H9 (cell line): ENCODE measurements around the gene CLEC16A. TPM values are rescaled to one million over a fixed set of nuclear protein-coding genes. Genes with fewer than 3 reads are reported as not detected.

Experiments used
- DNase-seq: peaks from one replicate; pipeline ENCODE4 v3.0.0-alpha.2; 2017
- H2AFZ ChIP-seq: one replicate; pipeline ENCODE4 v1.6.1; 2013; ENCODE audit warnings: mild to moderate bottlenecking, low read length, control low read depth, moderate library complexity
- H2AK5ac ChIP-seq: 2 replicates; pipeline ENCODE4 v1.6.1; 2013; ENCODE audit warnings: low read length, control low read depth, mixed read lengths; ENCODE audit not compliant: insufficient read length
- H2BK120ac ChIP-seq: one replicate; pipeline ENCODE4 v1.6.1; 2013; ENCODE audit warnings: low read depth, mild to moderate bottlenecking, low read length, control low read depth, inconsistent platforms; ENCODE audit not compliant: poor library complexity, severe bottlenecking
- H2BK12ac ChIP-seq: 2 replicates; pipeline ENCODE4 v1.6.1; 2013; ENCODE audit warnings: low read length, control low read depth, mixed read lengths, low read depth; ENCODE audit not compliant: insufficient read length
- H2BK15ac ChIP-seq: 2 replicates; pipeline ENCODE4 v1.6.1; 2013; ENCODE audit warnings: low read depth, low read length, control low read depth
- H2BK20ac ChIP-seq: one replicate; pipeline ENCODE4 v1.6.1; 2013; ENCODE audit warnings: low read depth, mild to moderate bottlenecking, low read length, control low read depth, inconsistent platforms; ENCODE audit not compliant: poor library complexity, severe bottlenecking
- H2BK5ac ChIP-seq: 2 replicates; pipeline ENCODE4 v1.6.1; 2013; ENCODE audit warnings: low read length, control low read depth, mixed read lengths; ENCODE audit not compliant: insufficient read length
- H3K14ac ChIP-seq: 2 replicates; pipeline ENCODE4 v1.6.1; 2013; ENCODE audit warnings: low read length, control low read depth; ENCODE audit not compliant: insufficient read depth
- H3K18ac ChIP-seq: 2 replicates; pipeline ENCODE4 v1.6.1; 2013; ENCODE audit warnings: low read depth, mild to moderate bottlenecking, mixed read lengths, low read length, control low read depth; ENCODE audit not compliant: insufficient read length
- H3K23ac ChIP-seq: 2 replicates; pipeline ENCODE4 v1.6.1; 2013; ENCODE audit warnings: low read length, control low read depth, mixed read lengths, low read depth; ENCODE audit not compliant: insufficient read length
- H3K23me2 ChIP-seq: 2 replicates; pipeline ENCODE4 v1.6.1; 2013; ENCODE audit warnings: low read depth, mild to moderate bottlenecking, mixed read lengths, low read length, control low read depth; ENCODE audit not compliant: insufficient read length, poor library complexity, severe bottlenecking
- H3K27ac ChIP-seq: 2 replicates; pipeline ENCODE4 v1.5.1; 2013; ENCODE audit warnings: low read length, control low read depth, mixed read lengths, low read depth; ENCODE audit not compliant: insufficient read length
- H3K27me3 ChIP-seq: 2 replicates; pipeline ENCODE4 v1.6.1; 2013; ENCODE audit warnings: low read length, control low read depth, inconsistent platforms; ENCODE audit not compliant: insufficient read depth
- H3K4ac ChIP-seq: 2 replicates; pipeline ENCODE4 v1.6.1; 2013; ENCODE audit warnings: low read depth, mild to moderate bottlenecking, control low read depth, inconsistent platforms, low read length, moderate library complexity
- H3K4me1 ChIP-seq: 2 replicates; pipeline ENCODE4 v1.6.1; 2013; ENCODE audit warnings: low read length, control low read depth, inconsistent platforms; ENCODE audit not compliant: insufficient read depth
- H3K4me2 ChIP-seq: 2 replicates; pipeline ENCODE4 v1.6.1; 2013; ENCODE audit warnings: low read length, control low read depth, mixed read lengths; ENCODE audit not compliant: insufficient read length, insufficient read depth
- H3K56ac ChIP-seq: 2 replicates; pipeline ENCODE4 v1.6.1; 2013; ENCODE audit warnings: low read depth, mild to moderate bottlenecking, mixed read lengths, low read length, control low read depth; ENCODE audit not compliant: insufficient read length
- H3K79me1 ChIP-seq: 2 replicates; pipeline ENCODE4 v1.6.1; 2013; ENCODE audit warnings: low read depth, mild to moderate bottlenecking, moderate library complexity, low read length, control low read depth, inconsistent platforms; ENCODE audit not compliant: insufficient read depth, poor library complexity, severe bottlenecking
- H3K79me2 ChIP-seq: 2 replicates; pipeline ENCODE4 v1.6.1; 2013; ENCODE audit warnings: low read length, control low read depth, inconsistent platforms; ENCODE audit not compliant: insufficient read depth
- H3K9ac ChIP-seq: 2 replicates; pipeline ENCODE4 v1.6.1; 2013; ENCODE audit warnings: low read length, control low read depth, mixed read lengths; ENCODE audit not compliant: insufficient read length; ENCODE audit errors: extremely low read depth
- H3K9me3 ChIP-seq: one replicate; pipeline ENCODE4 v1.6.1; 2013; ENCODE audit warnings: low read depth, low read length, inconsistent platforms; ENCODE audit not compliant: control insufficient read depth
- H3T11ph ChIP-seq: one replicate; pipeline ENCODE4 v1.6.1; 2013; ENCODE audit warnings: mild to moderate bottlenecking, low read length, control low read depth, inconsistent platforms
- H4K20me1 ChIP-seq: one replicate; pipeline ENCODE4 v1.6.1; 2013; ENCODE audit not compliant: control insufficient read depth, insufficient read length, insufficient read depth
- H4K5ac ChIP-seq: 2 replicates; pipeline ENCODE4 v1.6.1; 2013; ENCODE audit warnings: low read depth, mild to moderate bottlenecking, mixed read lengths, low read length, control low read depth; ENCODE audit not compliant: insufficient read length
- H4K8ac ChIP-seq: replicated peaks from 2 replicates; pipeline ENCODE4 v1.6.1; 2013; ENCODE audit warnings: low read length, control low read depth, mixed read lengths, low read depth; ENCODE audit not compliant: insufficient read length
- H4K91ac ChIP-seq: 2 replicates; pipeline ENCODE4 v1.6.1; 2013; ENCODE audit warnings: low read depth, mild to moderate bottlenecking, moderate library complexity, mixed read lengths, low read length, control low read depth; ENCODE audit not compliant: insufficient read length
- H3K27ac Mint-ChIP-seq, 3 experiments: 2 replicates in 2 of 3; 3 replicates in 1 of 3; pipeline ENCODE4 v1.8.0; 2020 to 2021; ENCODE audit warnings: mixed read lengths in 3 of 3, mild to moderate bottlenecking in 1 of 3, moderate library complexity in 1 of 3
- H3K27me3 Mint-ChIP-seq: 2 replicates; pipeline ENCODE4 v1.8.0; 2021; ENCODE audit warnings: low read depth, mild to moderate bottlenecking, moderate library complexity, mixed read lengths
- H3K36me3 Mint-ChIP-seq, 3 experiments: 2 replicates in 2 of 3; 3 replicates in 1 of 3; pipeline ENCODE4 v1.8.0; 2020 to 2021; ENCODE audit warnings: low read depth in 3 of 3, mixed read lengths in 3 of 3; ENCODE audit not compliant: insufficient read depth in 1 of 3
- H3K4me1 Mint-ChIP-seq, 2 experiments: 2 replicates each; pipeline ENCODE4 v1.8.0; 2020; ENCODE audit warnings: mixed read lengths in 2 of 2
- H3K4me3 Mint-ChIP-seq, 2 experiments: 2 replicates in 1 of 2; 3 replicates in 1 of 2; pipeline ENCODE4 v1.8.0; 2020 to 2021; ENCODE audit warnings: mild to moderate bottlenecking in 2 of 2, mixed read lengths in 2 of 2, moderate library complexity in 1 of 2
- H3K9me3 Mint-ChIP-seq, 2 experiments: 2 replicates in 1 of 2; 3 replicates in 1 of 2; pipeline ENCODE4 v1.8.0; 2020; ENCODE audit warnings: mild to moderate bottlenecking in 2 of 2, mixed read lengths in 2 of 2, moderate library complexity in 1 of 2
- CTCF ChIP-seq: fragments of 200-600 bp; sonication (generic); conservative IDR thresholded peaks from 3 replicates; pipeline ENCODE4 v1.8.0; 2021; ENCODE audit warnings: antibody characterized with exemption, mild to moderate bottlenecking
- WGBS: extraction: QIAGEN DNeasy Blood & Tissue Kit; methylation state at CpG from one replicate; pipeline ENCODE4 v1.1.7; 2013; ENCODE audit warnings: missing lambda C conversion rate, low lambda C conversion rate, mixed read lengths; ENCODE audit not compliant: insufficient read length; ENCODE audit errors: extremely low coverage; 5-methylcytosine and 5-hydroxymethylcytosine counted together
- total RNA-seq: library from RNA; stranded (reverse); gene quantifications from 2 replicates; pipeline ENCODE4 v1.2.1, GENCODE V29; 2021

The CLEC16A gene
- total RNA-seq, 1 experiment from 2014 or later, result 15.2 TPM

DNA sequence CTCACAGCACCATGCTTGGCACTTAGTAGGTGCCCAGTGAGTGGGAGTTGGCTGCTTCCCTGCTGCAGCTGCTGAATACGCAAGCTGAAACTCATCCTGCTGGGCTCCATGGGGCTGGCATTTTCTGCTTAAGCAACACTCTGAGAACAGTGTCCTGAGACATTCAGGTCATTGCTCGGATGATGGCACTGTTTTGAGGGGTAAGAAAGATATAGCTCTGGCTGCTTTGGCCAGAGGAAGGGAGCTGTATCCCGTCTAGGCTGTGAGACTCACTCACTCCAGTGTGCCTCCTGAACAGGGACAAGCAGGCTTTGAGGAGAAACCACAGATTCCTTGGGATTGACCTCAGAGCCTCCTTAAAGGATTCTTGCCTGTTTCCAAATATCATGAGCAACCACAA, 120.5 kb downstream of the CLEC16A start:
- Histone ChIP-seq H2BK20ac (no peak overlapping the region), H3K4me1 (no peaks in the 10 kb centered on the region), H2AFZ (no peak overlapping the region), H4K8ac (no peak overlapping the region), H3K14ac (no peak overlapping the region), H3K23ac (no peak overlapping the region), H3K27ac (no peak overlapping the region), H3K23me2 (no peaks in the 10 kb centered on the region), H3K18ac (no peak overlapping the region), H2BK12ac (no peak overlapping the region), H3K4me2 (no peak overlapping the region), H2BK5ac (no peak overlapping the region), H3K79me1 (no peaks in the 10 kb centered on the region), H2BK120ac (no peak overlapping the region), H3K56ac (no peak overlapping the region), H4K91ac (no peak overlapping the region), H2BK15ac (no peak overlapping the region), H4K5ac (no peak overlapping the region), H3K27me3 (no peaks in the 10 kb centered on the region), H3K79me2 (no peaks in the 10 kb centered on the region), H4K20me1 (no peaks in the 10 kb centered on the region), H3K4ac (no peak overlapping the region), H3T11ph (no peak overlapping the region), H3K9ac (no peak overlapping the region), H3K9me3 (no peaks in the 10 kb centered on the region), H2AK5ac (no peak overlapping the region)
- Mint-ChIP-seq H3K27ac (no peak overlapping the region), H3K36me3 (peaks cover 0 to 15% (median 0%) of the 10 kb centered on the region in 3 experiments; a peak in 2 of 7 replicates), H3K4me3 (no peak overlapping the region), H3K4me1 (peaks cover 6 to 11% of the 10 kb centered on the region in 2 experiments; a peak in 3 of 4 replicates), H3K27me3 (no peaks in the 10 kb centered on the region), H3K9me3 (no peaks in the 10 kb centered on the region)
- DNase-seq, result no peak
- TF ChIP-seq CTCF, result no peak
- WGBS, result no CpG with 5 or more reads among the region's 3 CpGs
